Osteoblast (primary cell): ENCODE results near the gene DAPP1. TPM values are rescaled to one million over a fixed set of nuclear protein-coding genes. Genes with fewer than 3 reads are reported as not detected.

ENCODE experiments used
- DNase-seq: peaks from one replicate; pipeline ENCODE4 v3.0.0; 2011; ENCODE audit warnings: low spot score, mixed read lengths; ENCODE audit not compliant: insufficient read length; ENCODE audit errors: missing footprints
- H2AFZ ChIP-seq: 2 replicates; pipeline ENCODE4 v1.6.0; 2011; ENCODE audit warnings: mild to moderate bottlenecking, low read length
- H3K27ac ChIP-seq: 2 replicates; pipeline ENCODE4 v1.5.1; 2011; ENCODE audit warnings: mild to moderate bottlenecking, low read depth, low read length, moderate library complexity
- H3K27me3 ChIP-seq: 2 replicates; pipeline ENCODE4 v1.6.0; 2012; ENCODE audit warnings: mild to moderate bottlenecking, control low read depth, inconsistent platforms, low read length, moderate library complexity; ENCODE audit not compliant: insufficient read depth
- H3K36me3 ChIP-seq: 2 replicates; pipeline ENCODE4 v1.5.1; 2011; ENCODE audit warnings: mild to moderate bottlenecking, low read length, control low read depth, moderate library complexity; ENCODE audit not compliant: insufficient read depth
- H3K4me1 ChIP-seq: 2 replicates; pipeline ENCODE4 v1.5.1; 2011; ENCODE audit warnings: mild to moderate bottlenecking, low read length, control low read depth, moderate library complexity; ENCODE audit not compliant: insufficient read depth
- H3K4me2 ChIP-seq: 2 replicates; pipeline ENCODE4 v1.6.0; 2011; ENCODE audit warnings: mild to moderate bottlenecking, low read length; ENCODE audit not compliant: insufficient read depth
- H3K4me3 ChIP-seq: fragments of 200-600 bp; sonication (generic); 3 replicates; pipeline ENCODE4 v1.5.1; 2012; ENCODE audit warnings: mild to moderate bottlenecking, low read length, inconsistent platforms; ENCODE audit not compliant: insufficient read depth
- H3K79me2 ChIP-seq: 2 replicates; pipeline ENCODE4 v1.6.0; 2012; ENCODE audit warnings: mild to moderate bottlenecking, low read length, control low read depth, inconsistent platforms; ENCODE audit not compliant: insufficient read depth
- H3K9me3 ChIP-seq: 2 replicates; pipeline ENCODE4 v1.5.1; 2011; ENCODE audit warnings: low read depth, low read length, control low read depth
- H4K20me1 ChIP-seq: 2 replicates; pipeline ENCODE4 v1.6.0; 2012; ENCODE audit warnings: mild to moderate bottlenecking, low read length, control low read depth; ENCODE audit not compliant: insufficient read depth
- CTCF ChIP-seq: IDR thresholded peaks from 2 replicates; pipeline ENCODE4 v1.5.1; 2011; ENCODE audit warnings: mild to moderate bottlenecking, low read depth, low read length, moderate library complexity; ENCODE audit errors: extremely low read depth
- total RNA-seq: library from RNA; depleted of rRNA; stranded (reverse); fragments of >200 nt; gene quantifications from 2 replicates; pipeline ENCODE4 v1.2.3, GENCODE V29; 2012

Gene DAPP1
- total RNA-seq, 1 donor: not detected

GRCh38 chr4:99886146-99886545 lies 69.5 kb downstream of the DAPP1 start:
- H3K4me3 ChIP-seq: no peak overlapping the region
- no peak overlapping the region for H2AFZ ChIP-seq
- no peak overlapping the region for H3K27ac ChIP-seq
- no peaks in the 10 kb centered on the region for H3K27me3 ChIP-seq
- peaks cover 14% of the 10 kb centered on the region for H3K4me1 ChIP-seq
- DNase-seq: peak; percentile 39
- H4K20me1 ChIP-seq: no peaks in the 10 kb centered on the region
- TF ChIP-seq CTCF: no peak
- peaks cover 31% of the 10 kb centered on the region for H3K79me2 ChIP-seq
- peak overlapping the region; percentile 14 for H3K4me2 ChIP-seq
- H3K36me3 ChIP-seq: peaks cover 37% of the 10 kb centered on the region
- no peaks in the 10 kb centered on the region for H3K9me3 ChIP-seq

GRCh38 chr4:99887837-99888236 lies 71.2 kb downstream of the DAPP1 start:
- Histone ChIP-seq H3K9me3 (no peaks in the 10 kb centered on the region), H4K20me1 (no peaks in the 10 kb centered on the region), H3K4me1 (peaks cover 15% of the 10 kb centered on the region), H3K36me3 (peaks cover 23% of the 10 kb centered on the region), H3K4me3 (no peak overlapping the region), H3K27me3 (no peaks in the 10 kb centered on the region), H2AFZ (no peak overlapping the region), H3K79me2 (peaks cover 47% of the 10 kb centered on the region), H3K4me2 (no peak overlapping the region), H3K27ac (no peak overlapping the region)
- no peak for DNase-seq
- TF ChIP-seq CTCF: no peak

- Histone ChIP-seq H3K27ac (no peak overlapping the region), H3K4me2 (no peak overlapping the region), H4K20me1 (no peaks in the 10 kb centered on the region), H3K79me2 (peaks cover 62% of the 10 kb centered on the region), H3K4me1 (peaks cover 19% of the 10 kb centered on the region), H2AFZ (no peak overlapping the region), H3K9me3 (no peaks in the 10 kb centered on the region), H3K27me3 (no peaks in the 10 kb centered on the region), H3K36me3 (peaks cover 7% of the 10 kb centered on the region), H3K4me3 (no peak overlapping the region)
- no peak for TF ChIP-seq CTCF
- DNase-seq: no peak
These were observed 74.7 kb downstream of the DAPP1 start for GRCh38 chr4:99891351-99891750.

- Histone ChIP-seq H3K36me3 (peaks cover 7% of the 10 kb centered on the region), H4K20me1 (no peaks in the 10 kb centered on the region), H2AFZ (no peak overlapping the region), H3K79me2 (peaks cover 55% of the 10 kb centered on the region), H3K27me3 (no peaks in the 10 kb centered on the region), H3K4me2 (peak overlapping the region; percentile 98), H3K27ac (peak overlapping the region; percentile 87), H3K4me3 (peak overlapping the region; percentile 97), H3K9me3 (no peaks in the 10 kb centered on the region), H3K4me1 (peaks cover 11% of the 10 kb centered on the region)
- TF ChIP-seq CTCF: no peak
- DNase-seq: no peak
These were observed 76.4 kb downstream of the DAPP1 start for GRCh38 chr4:99893029-99893428.
